ENCODE data around the gene EXOC2. TPM values are rescaled to one million over a fixed set of nuclear protein-coding genes. Genes with fewer than 3 reads are reported as not detected.

EXOC2 gene
- total and polyA plus RNA-seq, 10 of the 15 experiments (the other 5 are each of a cell fraction or from before 2014, with no cell fraction given): 8.7 to 32.8 (median 20.7) TPM

- TF ChIP-seq, protein P1, sequence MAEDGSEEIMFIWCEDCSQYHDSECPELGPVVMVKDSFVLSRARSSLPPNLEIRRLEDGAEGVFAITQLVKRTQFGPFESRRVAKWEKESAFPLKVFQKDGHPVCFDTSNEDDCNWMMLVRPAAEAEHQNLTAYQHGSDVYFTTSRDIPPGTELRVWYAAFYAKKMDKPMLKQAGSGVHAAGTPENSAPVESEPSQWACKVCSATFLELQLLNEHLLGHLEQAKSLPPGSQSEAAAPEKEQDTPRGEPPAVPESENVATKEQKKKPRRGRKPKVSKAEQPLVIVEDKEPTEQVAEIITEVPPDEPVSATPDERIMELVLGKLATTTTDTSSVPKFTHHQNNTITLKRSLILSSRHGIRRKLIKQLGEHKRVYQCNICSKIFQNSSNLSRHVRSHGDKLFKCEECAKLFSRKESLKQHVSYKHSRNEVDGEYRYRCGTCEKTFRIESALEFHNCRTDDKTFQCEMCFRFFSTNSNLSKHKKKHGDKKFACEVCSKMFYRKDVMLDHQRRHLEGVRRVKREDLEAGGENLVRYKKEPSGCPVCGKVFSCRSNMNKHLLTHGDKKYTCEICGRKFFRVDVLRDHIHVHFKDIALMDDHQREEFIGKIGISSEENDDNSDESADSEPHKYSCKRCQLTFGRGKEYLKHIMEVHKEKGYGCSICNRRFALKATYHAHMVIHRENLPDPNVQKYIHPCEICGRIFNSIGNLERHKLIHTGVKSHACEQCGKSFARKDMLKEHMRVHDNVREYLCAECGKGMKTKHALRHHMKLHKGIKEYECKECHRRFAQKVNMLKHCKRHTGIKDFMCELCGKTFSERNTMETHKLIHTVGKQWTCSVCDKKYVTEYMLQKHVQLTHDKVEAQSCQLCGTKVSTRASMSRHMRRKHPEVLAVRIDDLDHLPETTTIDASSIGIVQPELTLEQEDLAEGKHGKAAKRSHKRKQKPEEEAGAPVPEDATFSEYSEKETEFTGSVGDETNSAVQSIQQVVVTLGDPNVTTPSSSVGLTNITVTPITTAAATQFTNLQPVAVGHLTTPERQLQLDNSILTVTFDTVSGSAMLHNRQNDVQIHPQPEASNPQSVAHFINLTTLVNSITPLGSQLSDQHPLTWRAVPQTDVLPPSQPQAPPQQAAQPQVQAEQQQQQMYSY (CRISPR knock-in tag; IDR thresholded peaks at IDR 0.05): no peak
- peak; percentile 37; the same call in 1 of the 2 replicates for TF ChIP-seq TBL1XR1 (IDR thresholded peaks at IDR 0.05; ENCODE audit: low read depth, low read length)
- no peak for TF ChIP-seq EGR1 (IDR thresholded peaks at IDR 0.05; ENCODE audit: borderline replicate concordance in 1 of 2, low read depth in 2 of 2, low read length in 2 of 2)
- 0 out of 4 replicates have a peak, but pooled peaks of 1 of the 2 experiments have one; percentile 11 for TF ChIP-seq ETV6 (conservative IDR thresholded peaks at IDR 0.05 in 1 of 2, IDR thresholded peaks at IDR 0.05 in 1 of 2; ENCODE audit: borderline replicate concordance in 1 of 2, low read depth in 1 of 2)
- no peak for TF ChIP-seq MYB (IDR thresholded peaks at IDR 0.05; ENCODE audit: borderline replicate concordance, low read depth, low read length)
- no peak for TF ChIP-seq TARDBP (IDR thresholded peaks at IDR 0.05; ENCODE audit: borderline replicate concordance)
- no peak for TF ChIP-seq SUPT20H (IDR thresholded peaks at IDR 0.05; ENCODE audit: borderline replicate concordance, control insufficient read depth, low read depth, low read length)
- TF ChIP-seq, protein P2, sequence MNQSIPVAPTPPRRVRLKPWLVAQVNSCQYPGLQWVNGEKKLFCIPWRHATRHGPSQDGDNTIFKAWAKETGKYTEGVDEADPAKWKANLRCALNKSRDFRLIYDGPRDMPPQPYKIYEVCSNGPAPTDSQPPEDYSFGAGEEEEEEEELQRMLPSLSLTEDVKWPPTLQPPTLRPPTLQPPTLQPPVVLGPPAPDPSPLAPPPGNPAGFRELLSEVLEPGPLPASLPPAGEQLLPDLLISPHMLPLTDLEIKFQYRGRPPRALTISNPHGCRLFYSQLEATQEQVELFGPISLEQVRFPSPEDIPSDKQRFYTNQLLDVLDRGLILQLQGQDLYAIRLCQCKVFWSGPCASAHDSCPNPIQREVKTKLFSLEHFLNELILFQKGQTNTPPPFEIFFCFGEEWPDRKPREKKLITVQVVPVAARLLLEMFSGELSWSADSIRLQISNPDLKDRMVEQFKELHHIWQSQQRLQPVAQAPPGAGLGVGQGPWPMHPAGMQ (IDR thresholded peaks at IDR 0.05; ENCODE audit: borderline replicate concordance): no peak
- no peak for TF ChIP-seq ZZZ3 (IDR thresholded peaks at IDR 0.05; ENCODE audit: control insufficient read depth, insufficient read length, low read depth)
- TF ChIP-seq ZBTB4 (CRISPR knock-in tag; IDR thresholded peaks at IDR 0.05): no peak
- TF ChIP-seq SMARCA5 (IDR thresholded peaks at IDR 0.05): no peak
- no peak for TF ChIP-seq PAX5 (IDR thresholded peaks at IDR 0.05; ENCODE audit: borderline replicate concordance, low read depth, low read length)
- TF ChIP-seq MEF2B (IDR thresholded peaks at IDR 0.05; ENCODE audit: partially characterized antibody, poor library complexity, severe bottlenecking): peak; percentile 88
- peak; percentile 75 for TF ChIP-seq IKZF1 (conservative IDR thresholded peaks at IDR 0.05)
- TF ChIP-seq, protein P3, sequence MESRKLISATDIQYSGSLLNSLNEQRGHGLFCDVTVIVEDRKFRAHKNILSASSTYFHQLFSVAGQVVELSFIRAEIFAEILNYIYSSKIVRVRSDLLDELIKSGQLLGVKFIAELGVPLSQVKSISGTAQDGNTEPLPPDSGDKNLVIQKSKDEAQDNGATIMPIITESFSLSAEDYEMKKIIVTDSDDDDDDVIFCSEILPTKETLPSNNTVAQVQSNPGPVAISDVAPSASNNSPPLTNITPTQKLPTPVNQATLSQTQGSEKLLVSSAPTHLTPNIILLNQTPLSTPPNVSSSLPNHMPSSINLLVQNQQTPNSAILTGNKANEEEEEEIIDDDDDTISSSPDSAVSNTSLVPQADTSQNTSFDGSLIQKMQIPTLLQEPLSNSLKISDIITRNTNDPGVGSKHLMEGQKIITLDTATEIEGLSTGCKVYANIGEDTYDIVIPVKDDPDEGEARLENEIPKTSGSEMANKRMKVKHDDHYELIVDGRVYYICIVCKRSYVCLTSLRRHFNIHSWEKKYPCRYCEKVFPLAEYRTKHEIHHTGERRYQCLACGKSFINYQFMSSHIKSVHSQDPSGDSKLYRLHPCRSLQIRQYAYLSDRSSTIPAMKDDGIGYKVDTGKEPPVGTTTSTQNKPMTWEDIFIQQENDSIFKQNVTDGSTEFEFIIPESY (IDR thresholded peaks at IDR 0.05): no peak
- TF ChIP-seq FOXK2 (IDR thresholded peaks at IDR 0.05): no peak
- TF ChIP-seq, protein P4, sequence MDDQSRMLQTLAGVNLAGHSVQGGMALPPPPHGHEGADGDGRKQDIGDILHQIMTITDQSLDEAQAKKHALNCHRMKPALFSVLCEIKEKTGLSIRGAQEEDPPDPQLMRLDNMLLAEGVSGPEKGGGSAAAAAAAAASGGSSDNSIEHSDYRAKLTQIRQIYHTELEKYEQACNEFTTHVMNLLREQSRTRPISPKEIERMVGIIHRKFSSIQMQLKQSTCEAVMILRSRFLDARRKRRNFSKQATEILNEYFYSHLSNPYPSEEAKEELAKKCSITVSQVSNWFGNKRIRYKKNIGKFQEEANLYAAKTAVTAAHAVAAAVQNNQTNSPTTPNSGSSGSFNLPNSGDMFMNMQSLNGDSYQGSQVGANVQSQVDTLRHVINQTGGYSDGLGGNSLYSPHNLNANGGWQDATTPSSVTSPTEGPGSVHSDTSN (IDR thresholded peaks at IDR 0.05; ENCODE audit: insufficient replicate concordance, low read depth, low read length): no peak
- TF ChIP-seq SIN3A (IDR thresholded peaks at IDR 0.05; ENCODE audit: low read depth, low read length): no peak
Measured at GRCh38 chr6:470901-471448, 222.0 kb downstream of the EXOC2 start (continued).
